RKO (cell line): ENCODE data around the gene CLCF1.

Experiments used
- DNase-seq: peaks from one replicate; pipeline ENCODE4 v3.0.0-alpha.2; 2016; ENCODE audit warnings: low spot score

CLCF1 gene

GRCh38 chr11:67356387-67356863, 17.0 kb downstream of the CLCF1 start:
- DNase-seq, result no peak

GRCh38 chr11:67355794-67356386, 17.5 kb downstream of the CLCF1 start:
- DNase-seq, result no peak

GRCh38 chr11:67355023-67355793, 18.2 kb downstream of the CLCF1 start:
- no peak for DNase-seq

GRCh38 chr11:67354075-67355022, 19.0 kb downstream of the CLCF1 start:
- peak; percentile 97 for DNase-seq

- DNase-seq, result peak; percentile 95
Observed at GRCh38 chr11:67353317-67354074, 19.9 kb downstream of the CLCF1 start, which contains the start of gene POLD4. TSS of gene POLD4 (minus strand) at chr11:67353546. CDS start at chr11:67353399, 147 bp downstream.

- no peak for DNase-seq
Observed at GRCh38 chr11:67352546-67353316, 20.7 kb downstream of the CLCF1 start.

- peak; percentile 88 for DNase-seq
Observed at GRCh38 chr11:67351275-67352005, 22.0 kb downstream of the CLCF1 start.

- no peak for DNase-seq
Observed at GRCh38 chr11:67349928-67350465, 23.4 kb downstream of the CLCF1 start.

GRCh38 chr11:67349457-67349856, 23.9 kb downstream of the CLCF1 start:
- no peak for DNase-seq

- DNase-seq, result no peak
Observed at GRCh38 chr11:67349036-67349435, 24.4 kb downstream of the CLCF1 start.

- DNase-seq, result no peak
Observed at GRCh38 chr11:67347964-67348749, 25.2 kb downstream of the CLCF1 start.

- DNase-seq, result peak; percentile 60
Observed at GRCh38 chr11:67345920-67346819, 27.2 kb downstream of the CLCF1 start.

GRCh38 chr11:67345247-67345919, 28.0 kb downstream of the CLCF1 start:
- no peak for DNase-seq

- no peak for DNase-seq
Observed at GRCh38 chr11:67344264-67344663, 29.1 kb downstream of the CLCF1 start.

GRCh38 chr11:67337257-67337656, 36.1 kb downstream of the CLCF1 start:
- no peak for DNase-seq

- no peak for DNase-seq
Observed at GRCh38 chr11:67332081-67332691, 41.2 kb downstream of the CLCF1 start.

- no peak for DNase-seq
Observed at GRCh38 chr11:67323526-67323925, 49.9 kb downstream of the CLCF1 start.
